ENCODE results near the gene TRIM62.

Gene TRIM62

DNA sequence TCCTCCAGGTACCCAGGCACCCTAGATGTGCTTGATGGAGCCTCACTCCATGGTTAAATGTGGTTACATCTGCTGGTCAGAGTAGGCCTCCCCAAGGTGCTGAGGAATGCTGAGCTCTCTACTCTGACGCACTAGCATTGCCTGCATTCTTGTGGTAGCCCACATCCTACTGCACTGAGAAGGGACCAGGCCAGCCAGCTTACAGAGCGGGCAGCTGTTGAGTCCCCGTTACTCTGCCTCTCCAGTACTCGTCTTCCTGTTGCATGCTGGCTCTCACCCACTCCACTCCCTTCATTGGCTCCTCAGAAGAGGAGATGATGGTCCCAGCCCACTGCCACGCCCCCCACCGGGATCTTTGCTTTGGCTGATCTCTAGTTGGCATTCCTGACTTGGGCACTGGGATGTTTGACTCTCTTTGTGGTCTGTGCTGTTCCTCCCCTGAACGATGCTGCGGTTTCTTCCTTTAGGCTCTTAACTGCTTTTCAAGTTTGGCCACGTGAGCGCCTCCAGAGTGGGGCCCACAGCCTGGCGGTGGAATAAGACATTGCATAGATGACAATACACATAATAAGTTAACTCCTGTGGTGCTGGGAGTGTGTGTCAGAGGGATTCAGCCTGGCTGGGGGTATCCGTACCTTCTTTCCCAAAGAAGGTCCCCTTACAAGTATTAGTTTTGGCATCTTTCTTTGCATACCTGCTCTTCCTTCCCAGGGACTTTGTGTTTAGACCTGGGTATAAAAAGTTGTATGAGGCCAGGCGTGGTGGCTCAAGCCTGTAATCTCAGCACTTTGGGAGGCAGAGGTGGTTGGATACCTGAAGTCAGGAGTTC is 82.3 kb downstream of the TRIM62 start:
- peak; percentile 100 for DNase-seq (ENCODE audit: low read depth)

DNA sequence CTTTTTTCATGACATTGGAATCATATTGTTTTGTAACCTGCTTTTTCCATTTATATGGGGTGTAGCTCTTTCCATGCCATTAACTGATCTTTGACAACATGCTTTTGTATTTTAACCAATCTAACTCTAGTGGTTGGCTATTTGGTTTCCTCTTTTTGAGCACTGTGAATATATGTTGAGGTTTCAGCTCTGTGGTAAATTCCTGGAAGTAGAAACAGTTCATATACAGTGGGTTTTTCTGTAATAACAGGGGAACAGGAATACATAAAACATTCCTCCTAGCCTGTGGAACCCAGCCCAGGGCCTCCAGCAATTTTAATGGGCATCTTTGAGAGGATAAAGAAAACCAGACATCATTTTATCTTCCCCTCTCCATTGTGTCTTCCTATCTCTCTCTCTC is 83.5 kb downstream of the TRIM62 start:
- peak; percentile 94 for DNase-seq (ENCODE audit: low read depth)

DNA sequence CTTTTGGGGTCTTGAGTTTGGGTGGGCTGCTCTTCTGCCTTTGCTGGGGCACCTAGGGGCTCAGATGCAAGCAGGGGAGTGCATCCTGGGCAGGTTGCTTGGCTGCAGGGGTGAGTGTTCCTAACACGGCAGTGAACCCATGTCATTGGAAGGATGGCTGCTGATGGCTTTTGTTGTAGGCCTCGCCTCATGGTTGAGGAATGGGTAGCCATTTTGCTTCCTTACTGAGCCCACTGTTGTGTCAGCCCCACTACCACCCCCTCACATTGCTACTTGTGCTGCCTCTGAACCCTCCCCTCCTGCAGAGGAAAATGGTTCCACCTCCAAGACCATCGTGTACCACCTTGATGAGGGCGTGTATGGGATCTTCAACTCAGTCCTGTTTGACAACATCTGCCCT is 84.1 kb downstream of the TRIM62 start:
- no peak for DNase-seq (ENCODE audit: low read depth)

DNA sequence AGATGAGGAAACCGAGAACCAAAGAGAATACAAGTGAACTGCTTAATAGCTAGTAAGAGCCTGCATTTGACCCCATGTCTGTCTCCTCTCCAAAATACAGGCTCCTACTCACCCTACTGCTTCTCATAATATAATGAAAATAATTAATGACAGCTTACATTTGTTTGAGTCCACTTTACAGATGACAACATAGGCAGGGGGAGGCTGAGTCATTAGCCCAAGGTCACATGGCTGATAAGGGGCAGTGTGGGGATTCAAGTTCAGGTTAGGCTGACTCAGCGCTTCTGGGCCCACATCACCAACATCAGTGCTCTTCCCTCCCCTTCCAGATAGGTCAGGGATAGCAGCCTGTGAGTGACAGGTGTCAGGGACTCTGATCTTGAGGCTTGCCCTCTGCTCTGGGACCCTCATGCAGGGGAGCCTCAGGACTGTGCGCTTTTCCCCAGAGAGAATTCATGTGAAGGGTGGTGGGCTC is 84.7 kb downstream of the TRIM62 start:
- DNase-seq (ENCODE audit: low read depth): peak; percentile 82

DNA sequence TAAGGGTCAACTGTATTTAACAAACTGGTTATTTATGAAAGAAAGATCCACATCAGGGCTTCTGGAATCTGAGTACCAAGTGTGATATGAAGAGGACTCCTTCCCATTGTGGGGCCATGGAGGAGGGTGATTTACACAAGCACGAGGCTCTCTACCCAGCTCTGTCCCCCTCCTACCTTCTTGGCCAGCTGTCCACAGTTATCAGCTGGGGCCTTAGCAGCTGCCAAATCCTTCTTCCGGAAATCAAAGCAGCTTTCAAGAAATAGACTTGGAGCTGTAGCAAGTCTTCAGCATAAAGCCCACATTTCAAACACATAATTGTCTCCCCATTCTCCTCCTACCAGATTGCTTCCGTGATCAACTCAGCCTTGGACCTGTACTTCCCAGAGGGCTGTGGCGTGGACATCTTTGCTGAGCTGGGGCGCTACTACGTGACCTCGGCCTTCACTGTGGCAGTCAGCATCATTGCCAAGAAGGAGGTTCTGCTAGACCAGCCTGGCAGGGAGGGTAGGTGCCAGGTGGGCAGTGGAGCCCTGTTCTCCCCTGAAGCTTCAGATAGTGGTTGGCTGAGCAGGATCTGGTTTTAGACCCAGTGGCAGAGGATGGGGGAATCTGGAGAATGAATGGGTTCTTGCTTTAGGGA is 85.4 kb downstream of the TRIM62 start:
- DNase-seq (ENCODE audit: low read depth): peak; percentile 58
